Neuronal stem cell (in vitro differentiated cells): ENCODE results near the gene CEP20.

Experiments
- DNase-seq: peaks from one replicate; pipeline ENCODE4 v3.0.0-alpha.2; 2013; ENCODE audit warnings: low spot score
- H2AFZ ChIP-seq: one replicate; pipeline ENCODE4 v1.6.1; 2013; ENCODE audit warnings: mild to moderate bottlenecking, low read length, inconsistent platforms
- H2AK5ac ChIP-seq: 2 replicates; pipeline ENCODE4 v1.6.1; 2013; ENCODE audit warnings: low read depth, mild to moderate bottlenecking, inconsistent platforms, low read length, moderate library complexity, mixed read lengths
- H2BK120ac ChIP-seq: 2 replicates; pipeline ENCODE4 v1.6.1; 2013; ENCODE audit warnings: low read depth, mild to moderate bottlenecking, inconsistent platforms, low read length, moderate library complexity, mixed read lengths
- H2BK12ac ChIP-seq: one replicate; pipeline ENCODE4 v1.6.1; 2013; ENCODE audit warnings: low read length, inconsistent platforms
- H2BK15ac ChIP-seq: 2 replicates; pipeline ENCODE4 v1.6.1; 2013; ENCODE audit warnings: mild to moderate bottlenecking, low read length, inconsistent platforms, mixed read lengths
- H2BK5ac ChIP-seq: one replicate; pipeline ENCODE4 v1.6.1; 2013; ENCODE audit warnings: inconsistent platforms, mild to moderate bottlenecking, low read length, moderate library complexity
- H3K14ac ChIP-seq: one replicate; pipeline ENCODE4 v1.6.1; 2013; ENCODE audit warnings: low read length, inconsistent platforms
- H3K18ac ChIP-seq: 2 replicates; pipeline ENCODE4 v1.6.1; 2013; ENCODE audit warnings: low read length, inconsistent platforms
- H3K23ac ChIP-seq: 2 replicates; pipeline ENCODE4 v1.6.1; 2013; ENCODE audit warnings: low read depth, mild to moderate bottlenecking, mixed read lengths, low read length, inconsistent platforms; ENCODE audit not compliant: poor library complexity
- H3K27ac ChIP-seq: replicated peaks from 3 replicates; pipeline ENCODE4 v1.5.1; 2013; ENCODE audit warnings: low read length, inconsistent platforms
- H3K27me3 ChIP-seq, 3 experiments: 2 replicates each; pipeline ENCODE4 v1.6.1; 2013; ENCODE audit warnings: low read length in 3 of 3, mild to moderate bottlenecking in 2 of 3, inconsistent platforms in 1 of 3, low read depth in 1 of 3, mixed read lengths in 1 of 3, moderate library complexity in 1 of 3; ENCODE audit not compliant: control insufficient read depth in 3 of 3, insufficient read depth in 3 of 3
- H3K36me3 ChIP-seq, 2 donors: replicated peaks in 1 of 2; 2 replicates each; pipeline ENCODE4 v1.6.1; 2013; ENCODE audit warnings: low read length in 2 of 2; ENCODE audit not compliant: control insufficient read depth in 2 of 2, insufficient read depth in 2 of 2
- H3K4ac ChIP-seq: 2 replicates; pipeline ENCODE4 v1.6.1; 2013; ENCODE audit warnings: inconsistent platforms, mild to moderate bottlenecking, low read length, moderate library complexity
- H3K4me1 ChIP-seq, 2 donors: 1 replicate in 1 of 2; 2 replicates in 1 of 2; pipeline ENCODE4 v1.6.1; 2013; ENCODE audit warnings: low read length in 2 of 2, low read depth in 1 of 2; ENCODE audit not compliant: control insufficient read depth in 2 of 2, insufficient read depth in 1 of 2
- H3K4me2 ChIP-seq: one replicate; pipeline ENCODE4 v1.6.1; 2013; ENCODE audit warnings: mild to moderate bottlenecking, low read length, inconsistent platforms; ENCODE audit not compliant: insufficient read depth, poor library complexity, severe bottlenecking
- H3K4me3 ChIP-seq, 2 donors: 2 replicates each; pipeline ENCODE4 v1.5.1; 2013; ENCODE audit warnings: low read length in 2 of 2, mild to moderate bottlenecking in 2 of 2, inconsistent platforms in 1 of 2, moderate library complexity in 1 of 2
- H3K79me1 ChIP-seq: one replicate; pipeline ENCODE4 v1.6.1; 2013; ENCODE audit warnings: low read depth, mild to moderate bottlenecking, inconsistent platforms, low read length, moderate library complexity
- H3K9ac ChIP-seq: one replicate; pipeline ENCODE4 v1.6.1; 2013; ENCODE audit warnings: mild to moderate bottlenecking, low read depth, low read length, inconsistent platforms; ENCODE audit not compliant: poor library complexity
- H3K9me3 ChIP-seq, 2 donors: replicated peaks in 1 of 2; 2 replicates each; pipeline versions ENCODE3 to v1.6.1; 2013; ENCODE audit warnings: low read length in 2 of 2, mild to moderate bottlenecking in 2 of 2, inconsistent platforms in 1 of 2, low read depth in 1 of 2, mixed read lengths in 1 of 2, moderate library complexity in 1 of 2; ENCODE audit not compliant: control insufficient read depth in 2 of 2, insufficient read depth in 1 of 2
- H4K8ac ChIP-seq: one replicate; pipeline ENCODE4 v1.6.1; 2013; ENCODE audit warnings: low read depth, mild to moderate bottlenecking, inconsistent platforms, low read length, moderate library complexity
- H4K91ac ChIP-seq: one replicate; pipeline ENCODE4 v1.6.1; 2013; ENCODE audit warnings: low read length, low read depth, mild to moderate bottlenecking, inconsistent platforms; ENCODE audit not compliant: poor library complexity
- WGBS, 2 donors: extraction: QIAGEN DNeasy Blood & Tissue Kit; methylation state at CpG; one replicate each; pipeline ENCODE4 v1.1.7; 2013; ENCODE audit warnings: missing lambda C conversion rate in 2 of 2, mixed read lengths in 1 of 2; ENCODE audit not compliant: insufficient read length in 2 of 2, insufficient replicate concordance in 1 of 2; ENCODE audit errors: extremely low coverage in 2 of 2; 5-methylcytosine and 5-hydroxymethylcytosine counted together

Gene CEP20

GRCh38 chr16:15898654-15899053, 10.3 kb upstream of the CEP20 start:
- no peaks in the 10 kb centered on the region for H3K36me3 ChIP-seq
- H4K8ac ChIP-seq = no peak overlapping the region
- no peak overlapping the region for H2BK12ac ChIP-seq

DNA sequence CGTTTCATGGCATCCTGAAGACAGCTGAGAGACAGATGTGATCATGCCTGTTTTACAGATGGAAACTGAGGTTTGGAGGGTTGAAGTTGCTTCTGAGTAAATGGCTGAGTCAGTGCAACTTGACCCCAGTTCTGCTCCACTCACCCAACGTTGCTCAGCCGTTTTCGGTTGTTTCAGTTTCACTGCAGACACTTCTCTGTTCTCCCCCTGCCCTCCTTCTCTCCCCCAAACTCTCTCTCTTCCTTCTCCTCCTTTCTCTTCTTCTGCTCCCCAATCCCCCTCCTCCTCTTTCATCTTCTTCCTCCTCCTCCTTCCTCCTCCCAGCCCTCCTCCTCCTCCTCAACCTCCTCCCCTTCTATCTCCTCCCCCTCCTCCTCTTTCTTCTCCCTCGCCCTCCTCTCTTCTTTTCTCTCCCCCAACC, 9.4 kb upstream of the CEP20 start:
- no peak for DNase-seq
- Histone ChIP-seq H3K9ac (no peak overlapping the region), H3K27ac (no peak overlapping the region), H2BK12ac (no peak overlapping the region), H3K79me1 (no peaks in the 10 kb centered on the region), H4K91ac (no peak overlapping the region), H2AFZ (no peak overlapping the region), H3K4me2 (no peak overlapping the region), H2AK5ac (no peak overlapping the region), H3K4me1 (peaks cover 0 to 3% of the 10 kb centered on the region in 2 donors), H2BK15ac (no peak overlapping the region), H3K9me3 (no peaks in the 10 kb centered on the region), H2BK5ac (no peak overlapping the region), H3K18ac (no peak overlapping the region), H3K14ac (no peak overlapping the region), H3K4ac (no peak overlapping the region), H3K23ac (no peak overlapping the region), H4K8ac (no peak overlapping the region), H3K4me3 (no peak overlapping the region), H2BK120ac (no peak overlapping the region), H3K27me3 (peaks cover 0 to 3% (median 0%) of the 10 kb centered on the region in 3 experiments), H3K36me3 (no peaks in the 10 kb centered on the region)
- WGBS, 2 donors = 100% methylated on average over 1 of the region's 5 CpGs; no CpG with 5 or more reads in 1 of the 2 donors

More at GRCh38 chr16:15898654-15899053, 10.3 kb upstream of the CEP20 start:
- Histone ChIP-seq H3K4me3 (no peak overlapping the region), H3K4ac (no peak overlapping the region), H3K4me2 (no peak overlapping the region), H3K9ac (no peak overlapping the region), H3K23ac (no peak overlapping the region), H2BK120ac (no peak overlapping the region), H3K27ac (no peak overlapping the region), H3K4me1 (peaks cover 0 to 3% of the 10 kb centered on the region in 2 donors), H3K79me1 (no peaks in the 10 kb centered on the region), H2AK5ac (no peak overlapping the region), H3K14ac (no peak overlapping the region), H2BK15ac (no peak overlapping the region), H3K27me3 (peaks cover 0 to 3% (median 0%) of the 10 kb centered on the region in 3 experiments), H3K9me3 (no peaks in the 10 kb centered on the region), H4K91ac (no peak overlapping the region), H3K18ac (no peak overlapping the region), H2AFZ (no peak overlapping the region), H2BK5ac (no peak overlapping the region)
- no peak for DNase-seq
- whole genome bisulfite sequencing, 2 donors = no CpG with 5 or more reads among the region's 6 CpGs

GRCh38 chr16:15897121-15897780, 8.8 kb upstream of the CEP20 start:
- H3K27me3 ChIP-seq = peaks cover 0 to 3% (median 0%) of the 10 kb centered on the region in 3 experiments
- H3K27ac ChIP-seq = no peak overlapping the region
- H3K36me3 ChIP-seq = no peaks in the 10 kb centered on the region
- no peak overlapping the region for H4K91ac ChIP-seq
- no peak overlapping the region for H2BK5ac ChIP-seq
- H3K4me3 ChIP-seq = no peak overlapping the region
- H3K4ac ChIP-seq = no peak overlapping the region
- no peak overlapping the region for H2AFZ ChIP-seq
- H2BK120ac ChIP-seq = no peak overlapping the region
- no CpG with 5 or more reads among the region's 8 CpGs for WGBS, 2 donors
- H3K23ac ChIP-seq = no peak overlapping the region
- H3K18ac ChIP-seq = no peak overlapping the region
- H3K14ac ChIP-seq = no peak overlapping the region
- H3K9ac ChIP-seq = no peak overlapping the region
- no peak overlapping the region for H2AK5ac ChIP-seq
- H2BK12ac ChIP-seq = no peak overlapping the region
- no peaks in the 10 kb centered on the region for H3K79me1 ChIP-seq
- no peak overlapping the region for H4K8ac ChIP-seq
- no peaks in the 10 kb centered on the region for H3K9me3 ChIP-seq
- H3K4me2 ChIP-seq = no peak overlapping the region
- H3K4me1 ChIP-seq = peaks cover 0 to 3% of the 10 kb centered on the region in 2 donors
- H2BK15ac ChIP-seq = no peak overlapping the region
- no peak for DNase-seq

GRCh38 chr16:15894571-15895374, 6.4 kb upstream of the CEP20 start:
- Histone ChIP-seq H2BK15ac (no peak overlapping the region), H3K18ac (no peak overlapping the region), H3K9me3 (no peaks in the 10 kb centered on the region), H3K36me3 (no peaks in the 10 kb centered on the region), H2BK12ac (no peak overlapping the region), H3K4me3 (no peak overlapping the region), H3K27me3 (peaks cover 0 to 3% (median 0%) of the 10 kb centered on the region in 3 experiments), H2AK5ac (no peak overlapping the region), H3K14ac (no peak overlapping the region), H4K91ac (no peak overlapping the region), H3K79me1 (no peaks in the 10 kb centered on the region), H2BK5ac (no peak overlapping the region), H2BK120ac (no peak overlapping the region), H3K23ac (no peak overlapping the region), H3K4me2 (no peak overlapping the region), H2AFZ (no peak overlapping the region), H3K4me1 (peaks cover 0 to 3% of the 10 kb centered on the region in 2 donors), H3K27ac (no peak overlapping the region), H3K4ac (no peak overlapping the region), H3K9ac (no peak overlapping the region), H4K8ac (no peak overlapping the region)
- no peak for DNase-seq
- WGBS, 2 donors = no CpG with 5 or more reads among the region's 7 CpGs
